Sigmoid colon (tissue), 7 donors: Measurements from ENCODE around the gene ZNF276. TPM values are rescaled to one million over a fixed set of nuclear protein-coding genes. Genes with fewer than 3 reads are reported as not detected.
"Not testable (repeated sequence)": the region's sequence is repeated elsewhere in the genome, so short reads cannot be mapped to it uniquely, and the experiment has no call there.

Source experiments
- DNase-seq: peaks from one replicate; pipeline ENCODE4 v3.0.0-alpha.2; 2019
- H3K27ac ChIP-seq, 4 donors: fragments of 200-600 bp; sonication (generic); one replicate each; pipeline ENCODE4 v1.5.1; 2016 to 2019; ENCODE audit warnings: mild to moderate bottlenecking in 1 of 4
- H3K27me3 ChIP-seq, 3 donors: fragments of 200-600 bp; sonication (generic); one replicate each; pipeline ENCODE4 v1.5.1; 2019; ENCODE audit warnings: mild to moderate bottlenecking in 1 of 3
- H3K36me3 ChIP-seq, 4 donors: fragments of 200-600 bp; sonication (generic); one replicate each; pipeline ENCODE4 v1.5.1; 2016 to 2019
- H3K4me1 ChIP-seq, 4 donors: fragments of 200-600 bp; sonication (generic); one replicate each; pipeline ENCODE4 v1.5.1; 2017 to 2019
- H3K4me3 ChIP-seq, 4 donors: fragments of 200-600 bp; sonication (generic); one replicate each; pipeline ENCODE4 v1.5.1; 2017 to 2019; ENCODE audit warnings: mild to moderate bottlenecking in 2 of 4, moderate library complexity in 1 of 4
- H3K9me3 ChIP-seq, 4 donors: fragments of 200-600 bp in 3 of 4; sonication (generic) in 3 of 4; one replicate each; pipeline versions ENCODE4 v1.5.1 to v1.6.1; 2013 to 2019
- CTCF ChIP-seq, 4 experiments: fragments of 450-650 bp in 3 of 4; fragments of 200-600 bp in 1 of 4; IDR thresholded peaks; one replicate each; pipeline ENCODE4 v1.5.1; 2016 to 2019; ENCODE audit warnings: antibody characterized with exemption in 4 of 4, mild to moderate bottlenecking in 3 of 4, moderate library complexity in 2 of 4
- EP300 ChIP-seq, 4 donors: sonication (generic); formaldehyde crosslinking; IDR thresholded peaks; one replicate each; pipeline ENCODE4 v1.6.1; 2017; ENCODE audit warnings: antibody characterized with exemption in 4 of 4
- POLR2A ChIP-seq, 2 donors: fragments of 450-650 bp; IDR thresholded peaks; one replicate each; pipeline ENCODE4 v1.6.1; 2016; ENCODE audit warnings: antibody characterized with exemption in 2 of 2, mild to moderate bottlenecking in 2 of 2, moderate library complexity in 2 of 2
- POLR2AphosphoS5 ChIP-seq, 4 donors: sonication (generic); formaldehyde crosslinking; IDR thresholded peaks; one replicate each; pipeline ENCODE4 v1.6.1; 2017; ENCODE audit warnings: antibody characterized with exemption in 4 of 4
- WGBS, 2 donors: extraction: QIAGEN DNeasy Blood & Tissue Kit; methylation state at CpG; one replicate each; pipeline ENCODE4 v1.1.7; 2013; 5-methylcytosine and 5-hydroxymethylcytosine counted together
- intact Hi-C: fragments of 100-400 bp; cut with DNase I; formaldehyde crosslinking; loops from one replicate; pipeline ENCODE4 v1.15.1; 2023
- polyA plus RNA-seq, 3 donors: library from polyadenylated mRNA; stranded (reverse); fragments of 200-250 nt; gene quantifications; one replicate each; pipeline ENCODE4 v1.2.3, GENCODE V29; 2013
- total RNA-seq, 4 donors: library from RNA; depleted of rRNA; stranded (reverse); fragments of >200 nt; gene quantifications; one replicate each; pipeline ENCODE4 v1.1.0, GENCODE V29; 2016
- donor health status: healthy with polysubstance abuse.
- donor health status: Bipolar disorder and iron deficiency.
- donor health status: healthy.

ZNF276 gene
- total and polyA plus RNA-seq, 7 donors = 7.2 to 32.3 (median 14.6) TPM

GRCh38 chr16:89693289-89693731 is 28.0 kb upstream of the ZNF276 start:
- peak; percentile 55 for DNase-seq
- WGBS, 2 donors = 92 to 93% methylated on average over 11 of the region's 11 CpGs
- Histone ChIP-seq H3K4me1 (no peaks in the 10 kb centered on the region), H3K27ac (no peak overlapping the region), H3K27me3 (no peaks in the 10 kb centered on the region), H3K4me3 (no peak overlapping the region), H3K9me3 (no peaks in the 10 kb centered on the region), H3K36me3 (peaks cover 6 to 63% (median 35%) of the 10 kb centered on the region in 4 donors)
- TF ChIP-seq EP300 (IDR thresholded peaks at IDR 0.05) = no peak
- TF ChIP-seq POLR2A (IDR thresholded peaks at IDR 0.05) = no peak
- no peak for TF ChIP-seq POLR2AphosphoS5 (IDR thresholded peaks at IDR 0.05)
- no peak for TF ChIP-seq CTCF (IDR thresholded peaks at IDR 0.05)
- intact Hi-C loops = no loop called here

- no peaks in the 10 kb centered on the region for H3K9me3 ChIP-seq
- no peak overlapping the region for H3K4me3 ChIP-seq
- intact Hi-C loops = no loop called here
- WGBS, 2 donors = 75 to 88% methylated on average over 32 of the region's 32 CpGs
- no peaks in the 10 kb centered on the region for H3K27me3 ChIP-seq
- peaks cover 6 to 63% (median 35%) of the 10 kb centered on the region in 4 donors for H3K36me3 ChIP-seq
- H3K27ac ChIP-seq = no peak overlapping the region
- H3K4me1 ChIP-seq = no peaks in the 10 kb centered on the region
- DNase-seq = peak; percentile 61
- no peak for TF ChIP-seq CTCF (IDR thresholded peaks at IDR 0.05)
- no peak for TF ChIP-seq POLR2A (IDR thresholded peaks at IDR 0.05)
- TF ChIP-seq POLR2AphosphoS5 (IDR thresholded peaks at IDR 0.05) = no peak
- TF ChIP-seq EP300 (IDR thresholded peaks at IDR 0.05) = no peak
These were observed 27.2 kb upstream of the ZNF276 start for GRCh38 chr16:89693931-89694783.

- H3K36me3 ChIP-seq = peaks cover 6 to 63% (median 35%) of the 10 kb centered on the region in 4 donors
- WGBS, 2 donors = 38 to 78% methylated on average over 23 of the region's 23 CpGs
- H3K4me1 ChIP-seq, H3K9me3 ChIP-seq, H3K27ac ChIP-seq, intact Hi-C loops, H3K27me3 ChIP-seq, DNase-seq, H3K4me3 ChIP-seq: not testable (repeated sequence)
These were observed 26.6 kb upstream of the ZNF276 start for GRCh38 chr16:89694784-89695085.

- H3K4me3 ChIP-seq = no peak overlapping the region
- H3K9me3 ChIP-seq = no peaks in the 10 kb centered on the region
- no peak for DNase-seq
- intact Hi-C loops = no loop called here
- TF ChIP-seq EP300 (IDR thresholded peaks at IDR 0.05) (no peak), POLR2AphosphoS5 (IDR thresholded peaks at IDR 0.05) (no peak), CTCF (IDR thresholded peaks at IDR 0.05) (no peak), POLR2A (IDR thresholded peaks at IDR 0.05) (no peak)
- peaks cover 0 to 7% (median 7%) of the 10 kb centered on the region in 4 donors for H3K4me1 ChIP-seq
- H3K27ac ChIP-seq = no peak overlapping the region
- 80 to 90% methylated on average over 31 of the region's 31 CpGs for WGBS, 2 donors
- no peaks in the 10 kb centered on the region for H3K27me3 ChIP-seq
- peaks cover 6 to 61% (median 35%) of the 10 kb centered on the region in 4 donors for H3K36me3 ChIP-seq
These were observed 26.1 kb upstream of the ZNF276 start for GRCh38 chr16:89695086-89695874.
